ENCODE results near the gene RUVBL1. TPM values are rescaled to one million over a fixed set of nuclear protein-coding genes. Genes with fewer than 3 reads are reported as not detected.

Gene RUVBL1
- total and polyA plus RNA-seq, 10 of the 15 experiments (the other 5 are each of a cell fraction or from before 2014, with no cell fraction given): 15.2 to 142 (median 84.2) TPM

DNA sequence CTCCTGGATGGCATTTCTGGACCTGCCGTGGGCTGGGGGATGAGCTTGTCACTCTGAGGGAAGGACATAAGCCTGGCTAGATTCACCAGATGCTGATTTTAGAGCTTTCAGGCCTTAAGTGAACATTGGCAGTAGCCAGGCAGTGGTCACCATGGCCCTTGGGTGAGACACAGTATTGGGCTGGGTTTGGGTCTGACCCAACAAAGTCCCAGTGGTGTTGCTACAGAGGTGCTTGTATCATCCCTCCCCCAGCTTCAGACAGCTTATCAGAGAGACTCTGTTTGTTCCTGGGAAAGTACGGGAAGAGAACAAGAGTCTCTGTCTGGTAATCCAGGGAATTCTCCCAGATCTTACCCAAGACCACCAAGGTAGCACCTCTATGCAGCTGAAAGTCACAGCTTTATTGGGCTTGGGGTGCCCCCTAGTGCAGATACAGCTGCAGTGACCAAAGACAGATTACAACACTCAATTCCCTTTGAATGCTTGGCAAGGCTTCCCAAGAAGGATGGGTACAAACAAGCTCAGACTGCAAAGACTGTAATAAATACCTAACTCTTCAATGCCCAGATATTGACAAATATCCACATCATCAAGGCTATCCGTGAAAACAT lies 9.8 kb upstream of the RUVBL1 start (continued):
- TF ChIP-seq, protein P1, sequence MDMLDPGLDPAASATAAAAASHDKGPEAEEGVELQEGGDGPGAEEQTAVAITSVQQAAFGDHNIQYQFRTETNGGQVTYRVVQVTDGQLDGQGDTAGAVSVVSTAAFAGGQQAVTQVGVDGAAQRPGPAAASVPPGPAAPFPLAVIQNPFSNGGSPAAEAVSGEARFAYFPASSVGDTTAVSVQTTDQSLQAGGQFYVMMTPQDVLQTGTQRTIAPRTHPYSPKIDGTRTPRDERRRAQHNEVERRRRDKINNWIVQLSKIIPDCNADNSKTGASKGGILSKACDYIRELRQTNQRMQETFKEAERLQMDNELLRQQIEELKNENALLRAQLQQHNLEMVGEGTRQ (IDR thresholded peaks at IDR 0.05; ENCODE audit: borderline replicate concordance, low read depth, low read length): no peak

DNA sequence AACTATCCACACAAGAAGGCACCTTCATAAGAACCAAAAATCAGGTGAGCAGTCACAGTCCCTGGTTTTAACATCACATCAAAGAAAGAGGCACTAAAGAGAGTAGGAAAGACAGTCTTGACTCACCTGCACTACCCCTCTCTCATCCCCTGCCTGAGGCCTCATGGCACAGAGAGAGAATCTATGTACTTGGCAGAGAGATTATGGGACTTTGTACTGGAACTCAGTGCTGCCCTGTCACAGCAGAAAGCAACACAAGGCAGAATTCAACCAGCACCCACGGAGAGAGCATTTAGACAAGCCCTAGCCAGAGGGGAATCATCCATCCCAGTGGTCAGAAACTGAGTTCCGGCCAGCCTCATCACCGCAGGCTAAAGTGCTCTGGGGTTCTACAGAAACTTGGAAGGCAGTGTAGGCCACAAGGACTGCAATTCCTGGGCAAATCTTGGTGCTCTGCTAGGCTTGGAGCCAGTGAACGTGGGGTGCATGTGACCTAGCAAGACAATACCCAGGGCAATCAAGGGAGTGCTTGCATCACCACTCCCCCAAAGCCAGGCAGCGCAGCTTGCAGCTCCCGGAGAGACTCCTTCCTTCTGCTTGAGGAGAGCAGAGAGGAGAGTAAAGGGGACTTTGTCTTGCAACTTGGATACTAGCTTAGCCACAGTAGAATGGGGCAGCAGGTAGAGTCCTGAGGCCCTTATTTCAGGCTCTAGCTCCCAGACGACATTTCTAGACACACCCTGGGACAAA lies 8.5 kb upstream of the RUVBL1 start:
- no peak overlapping the region for H3K4me3 ChIP-seq
- no peaks in the 10 kb centered on the region for H3K79me2 ChIP-seq (ENCODE audit: control insufficient read depth, insufficient read depth, low read length)
- ChIA-PET RAD21 (ENCODE audit: unreplicated experiment) (interaction anchor here (3.2 kb wide), 1 partner anchor 38 kb away, joined by 36 read pairs; no protein-coding TSS in a partner anchor), CTCF (interaction anchor here (0.7 to 4.0 kb wide), 6 partner anchors 9 to 557 kb away, joined by 3 to 115 read pairs (median 8); partner anchors contain the start of gene RUVBL1), POLR2A (interaction anchor here (1.5 kb wide), 1 partner anchor 8 kb away, joined by 4 read pairs; the partner anchor contains the start of gene RUVBL1), SMC1A (ENCODE audit: uncharacterized antibody, unreplicated experiment) (interaction anchor here (3.1 kb wide), 1 partner anchor 37 kb away, joined by 53 read pairs; no protein-coding TSS in a partner anchor)
- H3K4me2 ChIP-seq (ENCODE audit: control insufficient read depth, insufficient read depth): no peak overlapping the region
- ATAC-seq (no peak), DNase-seq (ENCODE audit: low read depth, low spot score) (no peak), FAIRE-seq (no peak)
- TF ChIP-seq BCL11A (IDR thresholded peaks at IDR 0.05; ENCODE audit: low read depth, low read length): no peak
- no peak for TF ChIP-seq MXI1 (IDR thresholded peaks at IDR 0.05; ENCODE audit: low read depth, low read length)
- no peak for TF ChIP-seq ZNF207 (IDR thresholded peaks at IDR 0.05; ENCODE audit: borderline replicate concordance)
- TF ChIP-seq, protein P2, sequence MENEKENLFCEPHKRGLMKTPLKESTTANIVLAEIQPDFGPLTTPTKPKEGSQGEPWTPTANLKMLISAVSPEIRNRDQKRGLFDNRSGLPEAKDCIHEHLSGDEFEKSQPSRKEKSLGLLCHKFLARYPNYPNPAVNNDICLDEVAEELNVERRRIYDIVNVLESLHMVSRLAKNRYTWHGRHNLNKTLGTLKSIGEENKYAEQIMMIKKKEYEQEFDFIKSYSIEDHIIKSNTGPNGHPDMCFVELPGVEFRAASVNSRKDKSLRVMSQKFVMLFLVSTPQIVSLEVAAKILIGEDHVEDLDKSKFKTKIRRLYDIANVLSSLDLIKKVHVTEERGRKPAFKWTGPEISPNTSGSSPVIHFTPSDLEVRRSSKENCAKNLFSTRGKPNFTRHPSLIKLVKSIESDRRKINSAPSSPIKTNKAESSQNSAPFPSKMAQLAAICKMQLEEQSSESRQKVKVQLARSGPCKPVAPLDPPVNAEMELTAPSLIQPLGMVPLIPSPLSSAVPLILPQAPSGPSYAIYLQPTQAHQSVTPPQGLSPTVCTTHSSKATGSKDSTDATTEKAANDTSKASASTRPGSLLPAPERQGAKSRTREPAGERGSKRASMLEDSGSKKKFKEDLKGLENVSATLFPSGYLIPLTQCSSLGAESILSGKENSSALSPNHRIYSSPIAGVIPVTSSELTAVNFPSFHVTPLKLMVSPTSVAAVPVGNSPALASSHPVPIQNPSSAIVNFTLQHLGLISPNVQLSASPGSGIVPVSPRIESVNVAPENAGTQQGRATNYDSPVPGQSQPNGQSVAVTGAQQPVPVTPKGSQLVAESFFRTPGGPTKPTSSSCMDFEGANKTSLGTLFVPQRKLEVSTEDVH (IDR thresholded peaks at IDR 0.05; ENCODE audit: low read depth, partially characterized antibody): no peak
- no peak for TF ChIP-seq KDM1A (IDR thresholded peaks at IDR 0.05; ENCODE audit: borderline replicate concordance)
- TF ChIP-seq ASH2L (IDR thresholded peaks at IDR 0.05; ENCODE audit: borderline replicate concordance, low read depth): no peak
- TF ChIP-seq, protein P3, sequence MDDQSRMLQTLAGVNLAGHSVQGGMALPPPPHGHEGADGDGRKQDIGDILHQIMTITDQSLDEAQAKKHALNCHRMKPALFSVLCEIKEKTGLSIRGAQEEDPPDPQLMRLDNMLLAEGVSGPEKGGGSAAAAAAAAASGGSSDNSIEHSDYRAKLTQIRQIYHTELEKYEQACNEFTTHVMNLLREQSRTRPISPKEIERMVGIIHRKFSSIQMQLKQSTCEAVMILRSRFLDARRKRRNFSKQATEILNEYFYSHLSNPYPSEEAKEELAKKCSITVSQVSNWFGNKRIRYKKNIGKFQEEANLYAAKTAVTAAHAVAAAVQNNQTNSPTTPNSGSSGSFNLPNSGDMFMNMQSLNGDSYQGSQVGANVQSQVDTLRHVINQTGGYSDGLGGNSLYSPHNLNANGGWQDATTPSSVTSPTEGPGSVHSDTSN (IDR thresholded peaks at IDR 0.05; ENCODE audit: insufficient replicate concordance, low read depth, low read length): no peak
- TF ChIP-seq, protein P1 (IDR thresholded peaks at IDR 0.05; ENCODE audit: borderline replicate concordance, low read depth, low read length): no peak
- no peak for TF ChIP-seq SPI1 (IDR thresholded peaks at IDR 0.05; ENCODE audit: borderline replicate concordance, insufficient read depth, low read depth, low read length)
- TF ChIP-seq DPF2 (IDR thresholded peaks at IDR 0.05): no peak
- TF ChIP-seq NR2F1 (conservative IDR thresholded peaks at IDR 0.05): no peak
- no peak for TF ChIP-seq CHD2 (IDR thresholded peaks at IDR 0.05; ENCODE audit: borderline replicate concordance, low read depth, low read length)
- TF ChIP-seq EGR1 (IDR thresholded peaks at IDR 0.05; ENCODE audit: borderline replicate concordance in 1 of 2, low read depth in 2 of 2, low read length in 2 of 2): no peak
- TF ChIP-seq RCOR1 (conservative IDR thresholded peaks at IDR 0.05; ENCODE audit: low read depth, low read length): no peak
- in situ Hi-C loops (cut with MboI) (no loop called here), intact Hi-C loops (cut with micrococcal nuclease; ENCODE audit: unreplicated experiment) (loop anchor here (2.0 kb wide), 1 partner anchor 57 kb away; no protein-coding TSS in a partner anchor)
- H3K27ac ChIP-seq (ENCODE audit: control insufficient read depth, insufficient read depth): no peak overlapping the region
- no peaks in the 10 kb centered on the region for H3K36me3 ChIP-seq (ENCODE audit: control insufficient read depth in 2 of 2, insufficient read depth in 2 of 2, low read length in 1 of 2)
- H3K4me1 ChIP-seq (ENCODE audit: control insufficient read depth, insufficient read depth, low read length): no peaks in the 10 kb centered on the region
- WGBS (ENCODE audit: insufficient coverage, insufficient replicate concordance, low lambda C conversion rate, missing lambda C conversion rate): 71% methylated on average over 7 of the region's 7 CpGs
- no peak overlapping the region for H2AFZ ChIP-seq (ENCODE audit: control insufficient read depth, low read depth, low read length)
- no peaks in the 10 kb centered on the region; the same call in 2 of the 3 replicates for H3K9me3 ChIP-seq (replicated peaks; ENCODE audit: control insufficient read depth, insufficient read depth, low read length)
- H4K20me1 ChIP-seq (ENCODE audit: control insufficient read depth, insufficient read depth): no peaks in the 10 kb centered on the region
- no peak overlapping the region for H3K9ac ChIP-seq (ENCODE audit: control insufficient read depth, insufficient read depth, low read length)
- BruUV-seq (replicated peaks): no TSS peak
- no peaks in the 10 kb centered on the region for H3K27me3 ChIP-seq (replicated peaks in 1 of 2; ENCODE audit: control insufficient read depth in 2 of 2, insufficient read depth in 2 of 2, low read length in 1 of 2)
